NCI-H774 (cell line): ENCODE results near the gene SERTM2.

Experiments
- DNase-seq: peaks from one replicate; lab custom pipeline; 2025; lab: John Stamatoyannopoulos, UW

The SERTM2 gene

GRCh38 chrX:111560801-111561200 is 49.4 kb downstream of the SERTM2 start:
- no peak for DNase-seq

GRCh38 chrX:111561851-111562250 is 50.4 kb downstream of the SERTM2 start:
- no peak for DNase-seq

GRCh38 chrX:111567542-111568255 is 56.3 kb downstream of the SERTM2 start:
- DNase-seq, result no peak

- DNase-seq, result no peak
Observed at GRCh38 chrX:111568354-111568753, 56.9 kb downstream of the SERTM2 start.

GRCh38 chrX:111568817-111569216 is 57.4 kb downstream of the SERTM2 start:
- no peak for DNase-seq
